HEK293 (cell line): ENCODE measurements around the gene DNMT3L.

ENCODE experiments used
- BCL11B ChIP-seq: fragments of 450-650 bp; formaldehyde crosslinking; IDR thresholded peaks from 2 replicates; pipeline ENCODE4 v1.5.1; 2016; ENCODE audit warnings: low read depth, missing biosample characterization, missing genetic modification characterization
- GLI2 ChIP-seq: fragments of 450-650 bp; formaldehyde crosslinking; IDR thresholded peaks from 2 replicates; pipeline ENCODE4; 2017; ENCODE audit warnings: missing biosample characterization, missing genetic modification characterization, low read depth, borderline replicate concordance
- SETDB1 ChIP-seq: IDR thresholded peaks from one replicate; pipeline ENCODE4 v1.6.1; 2017; ENCODE audit warnings: mild to moderate bottlenecking, low read length, moderate library complexity, mixed read lengths; ENCODE audit not compliant: insufficient read length
- TCF7L2 ChIP-seq: IDR thresholded peaks from 2 replicates; pipeline ENCODE4 v1.6.1; 2011; ENCODE audit warnings: low read depth, mild to moderate bottlenecking, inconsistent platforms, low read length, moderate library complexity, borderline replicate concordance
- YY2 ChIP-seq: fragments of 450-650 bp; formaldehyde crosslinking; IDR thresholded peaks from 2 replicates; pipeline ENCODE4 v1.5.1; 2016; ENCODE audit warnings: missing biosample characterization, missing genetic modification characterization
- ZNF549 ChIP-seq: fragments of 450-650 bp; IDR thresholded peaks from 2 replicates; pipeline ENCODE4 v1.5.1; 2018; ENCODE audit warnings: missing biosample characterization, missing genetic modification characterization, mild to moderate bottlenecking, inconsistent platforms, moderate library complexity
- ZNF555 ChIP-seq: fragments of 450-650 bp; formaldehyde crosslinking; conservative IDR thresholded peaks from 2 replicates; pipeline ENCODE4 v1.5.1; 2017; ENCODE audit warnings: missing biosample characterization, mild to moderate bottlenecking, missing genetic modification characterization, inconsistent platforms
- TF ChIP-seq, protein P1 (sequence below): fragments of 450-650 bp; formaldehyde crosslinking; IDR thresholded peaks from 2 replicates; pipeline ENCODE4 v1.5.1; 2016; ENCODE audit warnings: missing biosample characterization, missing genetic modification characterization
- TF ChIP-seq, protein P2 (sequence below): fragments of 450-650 bp; formaldehyde crosslinking; IDR thresholded peaks from 2 replicates; pipeline ENCODE4 v1.5.1; 2016; ENCODE audit warnings: missing biosample characterization, missing genetic modification characterization, borderline replicate concordance

DNA sequence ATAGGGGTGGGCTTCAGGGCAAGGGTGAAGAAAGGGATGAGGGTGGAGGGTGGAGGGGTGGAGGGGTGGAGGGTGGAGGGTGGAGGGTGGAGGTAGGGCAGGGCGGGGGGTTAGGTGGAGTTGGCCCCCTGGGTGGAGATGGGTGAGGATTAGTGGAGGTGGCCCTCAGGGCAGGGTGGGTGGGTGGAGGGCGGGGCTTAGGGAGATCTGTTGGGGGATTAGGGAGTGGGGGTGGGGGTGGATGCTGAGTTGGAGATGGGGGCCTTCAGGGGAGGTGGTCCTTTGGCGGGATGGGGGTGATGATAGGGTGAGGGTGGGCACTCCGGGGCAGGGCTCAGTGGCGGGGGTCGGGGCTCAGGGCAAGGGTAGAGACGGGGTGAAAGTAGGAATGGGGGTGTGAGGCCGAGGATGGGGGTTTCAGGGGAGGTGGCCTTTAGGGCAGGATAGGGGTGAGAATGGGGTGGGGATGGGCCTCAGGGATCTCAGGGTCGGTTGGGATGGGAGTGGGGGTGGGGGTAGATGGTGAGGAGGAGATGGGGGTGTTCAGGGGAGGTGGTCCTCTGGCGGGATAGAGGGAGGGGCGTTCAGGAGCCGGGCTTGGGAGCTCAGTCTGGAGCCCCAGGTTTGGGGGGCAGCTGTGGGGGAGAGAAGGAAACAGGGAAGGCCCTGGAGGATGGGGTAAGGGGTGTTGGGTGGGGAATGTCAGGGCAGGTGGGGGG is 800 bp upstream of the DNMT3L start:
- TF ChIP-seq, protein P1, sequence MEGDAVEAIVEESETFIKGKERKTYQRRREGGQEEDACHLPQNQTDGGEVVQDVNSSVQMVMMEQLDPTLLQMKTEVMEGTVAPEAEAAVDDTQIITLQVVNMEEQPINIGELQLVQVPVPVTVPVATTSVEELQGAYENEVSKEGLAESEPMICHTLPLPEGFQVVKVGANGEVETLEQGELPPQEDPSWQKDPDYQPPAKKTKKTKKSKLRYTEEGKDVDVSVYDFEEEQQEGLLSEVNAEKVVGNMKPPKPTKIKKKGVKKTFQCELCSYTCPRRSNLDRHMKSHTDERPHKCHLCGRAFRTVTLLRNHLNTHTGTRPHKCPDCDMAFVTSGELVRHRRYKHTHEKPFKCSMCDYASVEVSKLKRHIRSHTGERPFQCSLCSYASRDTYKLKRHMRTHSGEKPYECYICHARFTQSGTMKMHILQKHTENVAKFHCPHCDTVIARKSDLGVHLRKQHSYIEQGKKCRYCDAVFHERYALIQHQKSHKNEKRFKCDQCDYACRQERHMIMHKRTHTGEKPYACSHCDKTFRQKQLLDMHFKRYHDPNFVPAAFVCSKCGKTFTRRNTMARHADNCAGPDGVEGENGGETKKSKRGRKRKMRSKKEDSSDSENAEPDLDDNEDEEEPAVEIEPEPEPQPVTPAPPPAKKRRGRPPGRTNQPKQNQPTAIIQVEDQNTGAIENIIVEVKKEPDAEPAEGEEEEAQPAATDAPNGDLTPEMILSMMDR (tag by site-specific recombination): no peak
- TF ChIP-seq ZNF555 (tag by site-specific recombination) (no peak), YY2 (no peak), BCL11B (tag by site-specific recombination) (no peak), GLI2 (tag by site-specific recombination) (no peak), SETDB1 (no peak), TCF7L2 (no peak), ZNF549 (tag by site-specific recombination) (no peak)
- TF ChIP-seq, protein P2, sequence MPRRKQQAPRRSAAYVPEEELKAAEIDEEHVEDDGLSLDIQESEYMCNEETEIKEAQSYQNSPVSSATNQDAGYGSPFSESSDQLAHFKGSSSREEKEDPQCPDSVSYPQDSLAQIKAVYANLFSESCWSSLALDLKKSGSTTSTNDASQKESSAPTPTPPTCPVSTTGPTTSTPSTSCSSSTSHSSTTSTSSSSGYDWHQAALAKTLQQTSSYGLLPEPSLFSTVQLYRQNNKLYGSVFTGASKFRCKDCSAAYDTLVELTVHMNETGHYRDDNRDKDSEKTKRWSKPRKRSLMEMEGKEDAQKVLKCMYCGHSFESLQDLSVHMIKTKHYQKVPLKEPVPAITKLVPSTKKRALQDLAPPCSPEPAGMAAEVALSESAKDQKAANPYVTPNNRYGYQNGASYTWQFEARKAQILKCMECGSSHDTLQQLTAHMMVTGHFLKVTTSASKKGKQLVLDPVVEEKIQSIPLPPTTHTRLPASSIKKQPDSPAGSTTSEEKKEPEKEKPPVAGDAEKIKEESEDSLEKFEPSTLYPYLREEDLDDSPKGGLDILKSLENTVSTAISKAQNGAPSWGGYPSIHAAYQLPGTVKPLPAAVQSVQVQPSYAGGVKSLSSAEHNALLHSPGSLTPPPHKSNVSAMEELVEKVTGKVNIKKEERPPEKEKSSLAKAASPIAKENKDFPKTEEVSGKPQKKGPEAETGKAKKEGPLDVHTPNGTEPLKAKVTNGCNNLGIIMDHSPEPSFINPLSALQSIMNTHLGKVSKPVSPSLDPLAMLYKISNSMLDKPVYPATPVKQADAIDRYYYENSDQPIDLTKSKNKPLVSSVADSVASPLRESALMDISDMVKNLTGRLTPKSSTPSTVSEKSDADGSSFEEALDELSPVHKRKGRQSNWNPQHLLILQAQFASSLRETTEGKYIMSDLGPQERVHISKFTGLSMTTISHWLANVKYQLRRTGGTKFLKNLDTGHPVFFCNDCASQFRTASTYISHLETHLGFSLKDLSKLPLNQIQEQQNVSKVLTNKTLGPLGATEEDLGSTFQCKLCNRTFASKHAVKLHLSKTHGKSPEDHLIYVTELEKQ: no peak
